Esophagus muscularis mucosa (tissue), 4 donors: Measurements from ENCODE around the gene NHSL1. TPM values are rescaled to one million over a fixed set of nuclear protein-coding genes. Genes with fewer than 3 reads are reported as not detected.

Source experiments
- DNase-seq: peaks from one replicate; pipeline ENCODE4 v3.0.0-alpha.2; 2017; ENCODE audit errors: extremely low spot score
- H3K27ac ChIP-seq, 4 donors: fragments of 200-600 bp; sonication (generic); replicated peaks in 1 of 4; 1 replicate in 3 of 4; 2 replicates in 1 of 4; pipeline ENCODE4 v1.5.1; 2016 to 2019; ENCODE audit warnings: mild to moderate bottlenecking in 1 of 4
- H3K27me3 ChIP-seq, 4 donors: fragments of 200-600 bp; sonication (generic); one replicate each; pipeline versions ENCODE4 v1.5.1 to v1.6.0; 2016 to 2019
- H3K36me3 ChIP-seq, 4 donors: fragments of 200-600 bp; sonication (generic); one replicate each; pipeline ENCODE4 v1.5.1; 2016 to 2019
- H3K4me1 ChIP-seq, 4 donors: fragments of 200-600 bp; sonication (generic); one replicate each; pipeline ENCODE4 v1.5.1; 2016 to 2019
- H3K4me3 ChIP-seq, 4 donors: fragments of 200-600 bp; sonication (generic); 1 replicate in 2 of 4; 2 replicates in 2 of 4; pipeline ENCODE4 v1.5.1; 2016 to 2019; ENCODE audit warnings: mild to moderate bottlenecking in 4 of 4, moderate library complexity in 1 of 4
- H3K9me3 ChIP-seq, 4 donors: fragments of 200-600 bp; sonication (generic); 1 replicate in 3 of 4; 2 replicates in 1 of 4; pipeline ENCODE4 v1.5.1; 2016 to 2019
- EP300 ChIP-seq: sonication (generic); formaldehyde crosslinking; IDR thresholded peaks from one replicate; pipeline ENCODE4 v1.6.1; 2017; ENCODE audit warnings: antibody characterized with exemption
- POLR2A ChIP-seq: fragments of 450-650 bp; IDR thresholded peaks from one replicate; pipeline ENCODE4 v1.6.1; 2017; ENCODE audit warnings: antibody characterized with exemption, moderate library complexity, mild to moderate bottlenecking, low read depth
- POLR2AphosphoS5 ChIP-seq, 2 donors: sonication (generic); formaldehyde crosslinking; IDR thresholded peaks; one replicate each; pipeline ENCODE4 v1.6.1; 2017; ENCODE audit warnings: antibody characterized with exemption in 2 of 2
- WGBS: methylation state at CpG from one replicate; pipeline ENCODE4 v1.1.5; 2018; 5-methylcytosine and 5-hydroxymethylcytosine counted together
- intact Hi-C: fragments of 100-400 bp; cut with DNase I; formaldehyde crosslinking; loops from one replicate; pipeline ENCODE4 v1.15.1; 2023
- total RNA-seq, 4 donors: library from RNA; depleted of rRNA; stranded (reverse); fragments of >200 nt; gene quantifications; one replicate each; pipeline versions ENCODE4 v1.1.0 to v1.2.1, GENCODE V29; 2016
- TF ChIP-seq, protein P1 (sequence below), 3 experiments: fragments of 200-600 bp in 2 of 3; fragments of 450-650 bp in 1 of 3; sonication (generic) in 2 of 3; IDR thresholded peaks; one replicate each; pipeline ENCODE4 v1.5.1; 2017 to 2019; ENCODE audit warnings: antibody characterized with exemption in 3 of 3, mild to moderate bottlenecking in 2 of 3, moderate library complexity in 1 of 3

Gene NHSL1
- total RNA-seq, 4 donors from 2014 or later = 8.6 to 15.6 (median 11.7) TPM

DNA sequence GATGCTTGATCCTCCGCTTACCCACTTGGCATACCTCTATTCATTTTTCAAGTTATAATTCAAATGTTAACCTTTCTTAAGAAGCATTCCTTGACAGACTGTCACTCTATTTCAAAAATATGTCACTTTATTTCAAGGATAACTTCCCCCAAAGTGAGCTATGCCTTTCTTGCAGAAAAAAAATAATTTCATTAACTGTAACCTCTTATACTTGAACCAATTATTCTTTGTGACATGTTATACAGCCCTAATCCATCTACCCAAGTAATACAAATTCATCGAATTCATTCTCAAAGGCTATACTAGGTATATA, 9.3 kb upstream of the NHSL1 start:
- Histone ChIP-seq H3K9me3 (no peaks in the 10 kb centered on the region), H3K36me3 (no peaks in the 10 kb centered on the region), H3K27me3 (no peaks in the 10 kb centered on the region), H3K4me1 (no peaks in the 10 kb centered on the region), H3K27ac (no peak overlapping the region), H3K4me3 (no peak overlapping the region)
- 97% methylated on average over 2 of the region's 2 CpGs for WGBS
- no peak for DNase-seq
- intact Hi-C loops = loop anchor here (5.0 kb wide), 1 partner anchor 391 kb away; no protein-coding TSS in a partner anchor
- TF ChIP-seq, protein P1, sequence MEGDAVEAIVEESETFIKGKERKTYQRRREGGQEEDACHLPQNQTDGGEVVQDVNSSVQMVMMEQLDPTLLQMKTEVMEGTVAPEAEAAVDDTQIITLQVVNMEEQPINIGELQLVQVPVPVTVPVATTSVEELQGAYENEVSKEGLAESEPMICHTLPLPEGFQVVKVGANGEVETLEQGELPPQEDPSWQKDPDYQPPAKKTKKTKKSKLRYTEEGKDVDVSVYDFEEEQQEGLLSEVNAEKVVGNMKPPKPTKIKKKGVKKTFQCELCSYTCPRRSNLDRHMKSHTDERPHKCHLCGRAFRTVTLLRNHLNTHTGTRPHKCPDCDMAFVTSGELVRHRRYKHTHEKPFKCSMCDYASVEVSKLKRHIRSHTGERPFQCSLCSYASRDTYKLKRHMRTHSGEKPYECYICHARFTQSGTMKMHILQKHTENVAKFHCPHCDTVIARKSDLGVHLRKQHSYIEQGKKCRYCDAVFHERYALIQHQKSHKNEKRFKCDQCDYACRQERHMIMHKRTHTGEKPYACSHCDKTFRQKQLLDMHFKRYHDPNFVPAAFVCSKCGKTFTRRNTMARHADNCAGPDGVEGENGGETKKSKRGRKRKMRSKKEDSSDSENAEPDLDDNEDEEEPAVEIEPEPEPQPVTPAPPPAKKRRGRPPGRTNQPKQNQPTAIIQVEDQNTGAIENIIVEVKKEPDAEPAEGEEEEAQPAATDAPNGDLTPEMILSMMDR (IDR thresholded peaks at IDR 0.05) = no peak
- TF ChIP-seq POLR2A = no peak
- TF ChIP-seq POLR2AphosphoS5 (IDR thresholded peaks at IDR 0.05) = no peak
- no peak for TF ChIP-seq EP300

DNA sequence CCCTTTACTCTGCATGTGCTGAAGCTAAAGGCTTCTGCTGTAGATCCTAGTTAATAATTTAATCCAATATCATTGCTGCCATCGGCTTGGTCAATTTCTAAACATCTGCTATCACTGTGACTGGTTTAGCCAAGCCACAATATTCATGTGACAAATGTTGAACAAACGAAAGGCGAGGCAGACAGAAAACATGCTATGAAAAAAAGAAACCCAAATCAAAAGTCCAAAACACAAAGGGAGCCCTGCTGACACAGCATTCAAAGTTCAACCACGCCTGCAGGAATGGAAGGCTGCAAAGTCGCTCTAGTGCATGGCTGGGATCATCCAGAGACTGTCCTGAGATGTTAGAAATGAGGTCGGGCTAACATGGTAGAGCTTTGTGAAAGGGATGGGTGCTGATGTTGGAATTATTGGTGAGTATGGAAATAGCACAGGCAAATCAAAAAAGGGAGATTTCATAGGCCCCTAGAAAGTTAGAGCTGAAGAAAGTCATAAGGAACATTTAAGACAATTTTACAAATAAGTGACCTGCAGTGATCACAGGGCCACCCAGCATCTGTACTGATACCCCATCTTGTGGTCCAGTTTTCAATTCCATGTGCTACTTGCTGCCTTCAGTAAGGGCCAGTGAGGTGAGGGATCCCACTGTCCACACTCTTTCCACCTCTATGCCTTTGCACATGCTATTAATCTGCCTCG, 8.8 kb upstream of the NHSL1 start:
- DNase-seq = no peak
- Histone ChIP-seq H3K9me3 (no peaks in the 10 kb centered on the region), H3K36me3 (no peaks in the 10 kb centered on the region), H3K27me3 (no peaks in the 10 kb centered on the region), H3K4me3 (no peak overlapping the region), H3K4me1 (no peaks in the 10 kb centered on the region), H3K27ac (no peak overlapping the region)
- WGBS = 97% methylated on average over 7 of the region's 7 CpGs
- TF ChIP-seq, protein P1 (IDR thresholded peaks at IDR 0.05) = peak in 1 of 3 experiments; percentile 5
- TF ChIP-seq POLR2A = no peak
- intact Hi-C loops = loop anchor here (5.0 kb wide), 1 partner anchor 391 kb away; no protein-coding TSS in a partner anchor

DNA sequence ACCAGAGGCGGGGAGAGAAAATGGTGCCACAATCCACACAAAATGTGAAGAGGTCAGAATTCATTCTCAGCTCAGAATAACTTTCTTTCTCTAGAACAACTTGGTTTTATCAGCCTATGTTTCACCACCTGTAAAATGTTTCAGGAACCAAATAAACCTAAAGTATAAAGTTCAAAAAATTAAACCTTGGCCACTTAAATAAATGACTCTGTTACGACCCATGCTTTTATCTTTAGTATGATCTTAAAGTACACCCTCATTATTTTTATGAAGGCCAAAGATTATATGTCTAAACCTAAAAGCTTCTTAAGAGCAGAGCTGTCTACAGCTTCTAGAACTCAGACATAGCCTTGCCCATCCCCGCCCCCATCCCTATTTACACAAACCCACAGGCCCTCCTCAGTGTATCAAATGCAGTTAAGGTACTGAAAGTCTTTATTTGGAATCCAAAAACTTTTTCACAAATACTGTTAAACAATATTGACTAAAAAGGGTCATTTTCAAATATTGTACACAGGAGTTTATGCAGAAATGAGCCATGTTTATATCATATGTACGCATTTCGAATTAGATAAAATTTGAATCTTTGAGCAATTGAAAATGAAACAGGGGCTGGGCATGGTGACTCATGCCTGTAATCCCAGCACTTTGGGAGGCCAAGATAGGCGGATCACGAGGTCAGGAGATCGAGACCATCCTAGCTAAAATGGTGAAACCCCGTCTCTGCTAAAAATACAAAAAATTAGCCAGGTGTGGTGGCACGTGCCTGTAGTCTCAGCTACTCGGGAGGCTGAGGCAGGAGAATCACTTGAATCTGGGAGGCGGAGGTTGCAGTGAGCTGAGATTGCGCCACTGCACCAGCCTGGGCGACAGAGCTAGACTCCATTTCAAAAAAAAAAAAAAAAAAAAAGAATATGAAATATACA, 5.7 kb upstream of the NHSL1 start:
- 83% methylated on average over 14 of the region's 14 CpGs for WGBS
- Histone ChIP-seq H3K27me3 (no peaks in the 10 kb centered on the region), H3K4me1 (no peaks in the 10 kb centered on the region), H3K4me3 (no peak overlapping the region), H3K36me3 (no peaks in the 10 kb centered on the region), H3K27ac (no peak overlapping the region), H3K9me3 (no peaks in the 10 kb centered on the region)
- intact Hi-C loops = loop anchor here (5.0 kb wide), 1 partner anchor 388 kb away; no protein-coding TSS in a partner anchor
- DNase-seq = no peak
- no peak for TF ChIP-seq POLR2AphosphoS5 (IDR thresholded peaks at IDR 0.05)
- TF ChIP-seq POLR2A = no peak
- no peak for TF ChIP-seq EP300
- TF ChIP-seq, protein P1 (IDR thresholded peaks at IDR 0.05) = no peak

DNA sequence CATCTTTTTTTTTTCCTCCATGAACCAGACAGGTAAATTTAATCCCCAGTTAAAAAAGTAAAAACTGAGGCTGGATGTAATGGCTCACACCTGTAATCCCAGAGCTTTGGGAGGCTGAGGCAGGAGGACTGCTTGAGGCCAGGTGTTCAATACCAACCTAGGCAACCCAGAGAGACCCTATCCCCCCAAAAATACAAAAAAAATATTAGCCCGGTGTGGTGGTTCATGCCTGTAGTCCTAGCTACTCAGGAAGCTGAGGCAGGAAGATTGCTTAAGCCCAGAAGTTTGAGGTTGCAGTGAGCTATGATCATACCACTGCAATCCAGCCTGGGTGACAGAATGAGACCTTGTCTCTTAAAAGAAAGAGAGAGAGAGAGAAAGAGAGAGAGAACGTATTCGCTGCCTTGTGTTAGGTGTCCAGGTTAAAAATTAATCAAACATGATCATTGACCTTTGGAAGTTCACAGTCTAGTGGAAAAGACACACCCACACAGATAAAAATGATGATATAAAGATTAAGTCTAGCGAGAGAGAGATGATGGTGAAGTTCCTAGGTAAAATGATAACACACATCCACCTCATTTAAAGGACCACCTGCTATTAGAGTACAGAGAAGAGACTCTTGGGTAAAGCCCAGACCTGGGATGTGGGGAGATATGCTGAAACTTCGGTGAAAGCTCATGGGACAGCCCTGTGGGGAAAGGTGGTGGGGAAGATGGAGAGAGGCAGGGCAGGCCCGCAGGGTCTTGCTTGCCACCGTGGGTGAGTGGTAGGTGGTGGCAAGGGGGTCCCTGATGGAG, 4.8 kb upstream of the NHSL1 start:
- TF ChIP-seq POLR2A (no peak), POLR2AphosphoS5 (IDR thresholded peaks at IDR 0.05) (no peak), EP300 (no peak)
- TF ChIP-seq, protein P1 (IDR thresholded peaks at IDR 0.05) = no peak
- WGBS = 86% methylated on average over 7 of the region's 7 CpGs
- Histone ChIP-seq H3K4me1 (peaks cover 0 to 9% (median 3%) of the 10 kb centered on the region in 4 donors), H3K4me3 (no peak overlapping the region), H3K36me3 (no peaks in the 10 kb centered on the region), H3K9me3 (no peaks in the 10 kb centered on the region), H3K27ac (no peak overlapping the region), H3K27me3 (no peaks in the 10 kb centered on the region)
- no peak for DNase-seq
- intact Hi-C loops = no loop called here
